Islet precursor cell (in vitro differentiated cells): Measurements from ENCODE around the gene PSG4.
"Not testable (repeated sequence)": the region's sequence is repeated elsewhere in the genome, so short reads cannot be mapped to it uniquely, and the experiment has no call there.

Experiments used
- DNase-seq: peaks from one replicate; pipeline ENCODE4 v3.0.0-alpha.2; 2018

The PSG4 gene

GRCh38 chr19:43205471-43206105 is at the start of gene PSG4:
Gene PSG4, minus strand, starts transcription at chr19:43205638. Its CDS starts 102 bp downstream, at chr19:43205536.
- not testable (repeated sequence) for DNase-seq

- not testable (repeated sequence) for DNase-seq
These were observed 46.0 kb upstream of the PSG4 start for GRCh38 chr19:43251428-43251827.

DNA sequence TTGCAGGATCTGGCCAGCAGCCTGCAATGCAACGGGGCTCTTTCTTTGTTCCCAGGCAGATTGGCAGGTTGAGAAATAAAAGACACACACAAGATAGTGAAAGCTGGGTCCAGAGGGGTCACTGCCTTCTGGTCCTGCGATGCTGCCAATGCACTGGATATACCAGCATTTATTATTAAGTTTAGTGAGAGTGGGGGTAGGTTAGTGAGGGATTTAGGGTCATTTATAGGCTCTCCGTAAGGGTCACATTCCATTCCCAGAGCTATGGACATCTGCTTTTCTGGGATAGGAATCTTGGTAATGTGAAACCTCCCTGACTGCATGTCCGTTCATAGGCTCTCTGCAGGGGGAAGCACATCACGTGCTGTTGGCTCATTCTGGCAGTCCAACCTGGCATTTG is 44.9 kb upstream of the PSG4 start:
- not testable (repeated sequence) for DNase-seq

GRCh38 chr19:43248635-43249002 is 43.2 kb upstream of the PSG4 start:
- DNase-seq, result not testable (repeated sequence)

GRCh38 chr19:43247243-43247880 is 41.9 kb upstream of the PSG4 start:
- not testable (repeated sequence) for DNase-seq

DNA sequence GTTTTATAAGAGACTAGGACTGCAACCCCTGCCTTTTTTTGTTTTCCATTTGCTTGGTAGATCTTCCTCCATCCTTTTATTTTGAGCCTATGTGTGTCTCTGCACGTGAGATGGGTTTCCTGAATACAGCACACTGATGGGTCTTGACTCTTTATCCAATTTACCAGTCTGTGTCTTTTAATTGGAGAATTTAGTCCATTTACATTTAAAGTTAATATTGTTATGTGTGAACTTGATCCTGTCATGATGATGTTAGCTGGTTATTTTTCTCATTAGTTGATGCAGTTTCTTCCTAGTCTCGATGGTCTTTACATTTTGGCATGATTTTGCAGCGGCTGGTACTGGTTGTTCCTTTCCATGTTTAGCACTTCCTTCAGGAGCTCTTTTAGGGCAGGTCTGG is 40.4 kb upstream of the PSG4 start:
- not testable (repeated sequence) for DNase-seq

GRCh38 chr19:43242211-43242610 is 36.8 kb upstream of the PSG4 start:
- not testable (repeated sequence) for DNase-seq

GRCh38 chr19:43238213-43238612 is 32.8 kb upstream of the PSG4 start:
- DNase-seq, result not testable (repeated sequence)

DNA sequence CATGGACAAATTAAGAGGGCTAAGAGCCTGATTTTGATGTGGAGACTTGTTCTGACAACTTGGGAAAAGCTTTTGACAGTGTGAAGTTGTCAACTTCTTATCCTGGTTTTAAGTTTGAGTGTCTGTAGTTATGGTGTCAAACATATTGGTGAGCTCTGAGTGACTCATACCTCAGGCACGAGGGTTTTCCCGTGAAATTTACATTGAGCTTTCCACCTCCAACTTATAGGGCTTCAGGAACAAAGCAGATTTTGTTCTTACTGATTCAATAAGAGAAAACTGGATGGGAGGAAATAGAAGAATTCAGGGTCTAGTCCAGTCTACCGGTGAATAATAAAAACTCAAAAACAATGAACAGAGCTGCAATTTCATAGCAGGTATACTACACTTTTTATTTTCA is 30.2 kb upstream of the PSG4 start:
- not testable (repeated sequence) for DNase-seq

- DNase-seq, result no peak
These were observed 23.9 kb upstream of the PSG4 start for GRCh38 chr19:43229315-43229714.

GRCh38 chr19:43228730-43229129 is 23.3 kb upstream of the PSG4 start:
- DNase-seq, result not testable (repeated sequence)

GRCh38 chr19:43226986-43227385 is 21.5 kb upstream of the PSG4 start:
- not testable (repeated sequence) for DNase-seq

- DNase-seq, result no peak
These were observed 19.4 kb upstream of the PSG4 start for GRCh38 chr19:43224855-43225253.

DNA sequence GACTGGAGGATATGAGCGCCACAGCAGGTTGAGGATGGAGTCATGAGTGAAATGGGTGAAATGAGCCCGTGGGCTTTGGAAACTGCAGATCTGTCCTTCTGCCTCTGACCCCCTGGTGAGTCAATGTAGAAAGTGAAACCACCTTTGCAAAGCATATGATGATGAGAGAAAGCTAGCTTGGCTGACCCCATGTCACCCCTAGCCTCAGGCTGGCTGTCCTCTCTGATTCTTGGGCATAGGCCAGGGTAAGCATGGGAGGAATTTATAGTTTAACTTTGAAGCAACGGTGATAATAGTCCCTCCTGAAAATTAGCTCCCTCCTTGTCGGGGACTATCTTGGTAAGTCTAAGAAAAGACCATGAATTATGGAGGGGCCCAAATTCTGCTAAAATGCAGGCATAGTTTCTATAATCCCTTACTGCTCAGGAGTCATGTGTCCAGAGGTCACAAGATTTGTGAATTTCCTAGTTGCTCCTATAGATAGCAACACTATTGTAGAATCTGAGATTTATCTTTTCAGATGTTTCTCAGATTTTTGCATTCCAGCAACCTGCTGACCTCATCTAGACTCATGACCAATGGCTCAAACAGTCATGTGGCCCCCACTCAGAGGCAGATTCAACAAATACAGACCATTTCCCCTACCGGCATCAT is 18.9 kb upstream of the PSG4 start:
- DNase-seq, result not testable (repeated sequence)

GRCh38 chr19:43221891-43222290 is 16.5 kb upstream of the PSG4 start:
- DNase-seq, result not testable (repeated sequence)

- DNase-seq, result not testable (repeated sequence)
These were observed 13.7 kb upstream of the PSG4 start for GRCh38 chr19:43219136-43219535.

DNA sequence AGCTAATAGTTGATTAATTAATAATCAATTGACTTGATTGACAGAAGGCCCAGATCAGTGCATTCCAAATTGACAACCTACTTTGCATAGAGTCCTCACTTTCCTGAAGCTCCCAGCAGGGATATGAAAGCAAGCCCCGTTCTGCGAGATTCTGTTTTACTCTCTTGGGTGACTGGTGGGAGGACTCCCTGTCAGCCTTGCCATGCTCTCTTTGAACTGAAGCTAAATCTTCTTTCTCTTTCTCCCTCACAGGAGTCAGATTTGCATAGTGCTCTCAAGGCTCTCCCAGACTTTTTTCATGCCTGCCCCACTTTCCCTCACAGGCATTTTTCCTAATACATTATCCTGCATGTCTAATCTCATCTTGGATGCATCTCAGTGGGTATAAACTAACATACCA is 10.4 kb upstream of the PSG4 start:
- DNase-seq, result not testable (repeated sequence)

DNA sequence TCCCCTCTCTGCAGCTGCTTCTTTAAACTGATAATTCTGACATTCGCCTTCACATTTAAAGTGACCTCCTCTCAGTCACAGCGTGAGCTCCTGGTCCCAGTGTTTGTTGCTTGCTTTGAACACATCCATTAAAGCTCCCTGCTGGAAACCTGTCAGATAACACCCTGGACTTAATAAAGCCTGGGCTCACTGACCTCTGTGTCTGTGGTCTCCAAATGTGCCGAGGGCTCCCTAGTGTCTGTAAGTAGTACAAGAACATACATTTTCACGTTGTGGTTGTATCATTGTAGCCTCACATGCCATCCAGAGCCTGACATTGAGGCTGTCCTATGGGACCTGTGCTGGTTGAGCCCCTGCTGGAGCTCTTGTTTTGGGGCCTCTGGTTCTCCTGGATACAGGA is 2.6 kb upstream of the PSG4 start:
- DNase-seq, result no peak

GRCh38 chr19:43207174-43207573 is 1.7 kb upstream of the PSG4 start:
- not testable (repeated sequence) for DNase-seq

- DNase-seq, result not testable (repeated sequence)
These were observed 1.8 kb downstream of the PSG4 start for GRCh38 chr19:43203611-43204010.

DNA sequence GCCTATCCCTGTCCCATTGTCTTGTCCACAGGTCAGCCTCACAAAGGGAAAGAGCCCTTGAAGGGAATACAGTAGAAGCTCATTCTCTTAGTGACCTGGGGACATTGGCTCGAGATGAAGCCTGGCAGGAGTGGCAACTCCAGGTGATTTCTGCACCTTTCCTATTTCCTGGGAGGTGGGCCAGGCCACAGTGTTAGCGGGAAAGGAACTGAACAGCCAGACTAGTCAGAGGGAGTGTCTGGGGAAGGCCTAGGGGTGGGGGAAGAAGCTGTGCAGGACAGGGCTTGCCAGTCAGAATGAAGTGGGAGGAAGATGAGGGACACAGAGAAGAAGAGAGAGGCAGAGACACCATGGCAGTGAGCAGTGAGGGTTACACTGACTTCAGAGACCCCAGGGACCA is 3.5 kb downstream of the PSG4 start:
- DNase-seq, result not testable (repeated sequence)

- not testable (repeated sequence) for DNase-seq
These were observed 4.1 kb downstream of the PSG4 start for GRCh38 chr19:43201337-43201801.

DNA sequence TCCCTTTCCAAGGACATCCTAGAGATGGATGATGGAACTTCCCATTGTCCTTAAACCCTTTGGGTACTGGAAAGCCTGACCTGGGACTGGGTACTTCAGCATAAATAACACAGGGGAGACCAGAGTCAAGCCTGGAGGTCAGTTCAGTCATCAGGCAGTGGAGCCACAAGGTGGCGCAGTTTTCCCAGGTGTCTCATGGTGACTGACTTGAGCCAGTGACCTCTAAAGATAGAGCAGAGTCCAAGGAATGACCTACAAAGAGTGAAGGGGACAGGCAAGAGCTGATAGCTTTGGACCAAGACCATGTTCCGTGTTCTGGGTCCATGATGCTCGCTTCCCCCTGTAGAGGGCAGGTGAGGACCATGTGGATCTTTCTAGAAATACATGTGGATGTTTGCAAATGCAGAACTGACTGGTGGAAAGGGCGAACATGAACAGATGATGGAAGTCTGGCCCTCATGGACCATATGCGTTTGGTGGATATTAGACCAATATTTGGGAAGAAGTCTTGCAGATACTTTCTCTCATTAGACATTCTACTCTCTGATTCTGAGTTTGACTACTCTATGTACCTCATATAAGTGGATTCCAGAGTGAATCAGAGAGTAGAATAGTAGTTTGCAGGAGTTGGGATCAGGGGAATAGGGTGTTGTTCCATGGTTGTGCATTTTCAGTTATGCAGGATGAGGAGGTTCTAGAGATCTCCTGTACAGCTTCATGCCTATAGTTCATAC is 6.6 kb downstream of the PSG4 start:
- DNase-seq, result not testable (repeated sequence)
